GM12878 (cell line): ENCODE measurements around the gene WDR64. TPM values are rescaled to one million over a fixed set of nuclear protein-coding genes. Genes with fewer than 3 reads are reported as not detected.

Experiments used
- ATAC-seq: fragments of 200-7000 bp; cut with Tn5 transposase; 3 replicates; pipeline ENCODE4 v1.9.1; 2020; ENCODE audit warnings: mild to moderate bottlenecking, moderate library complexity
- BruUV-seq: library from RNA; stranded (reverse); fragments of 400-500 nt; replicated peaks from 2 replicates; lab custom pipeline; 2021; lab: Mats Ljungman, UMichigan
- CTCF ChIA-PET: fragments of 300-600 bp; sonication (Branson Sonifier 250); formaldehyde crosslinking; extraction: SDS; loops from one replicate; lab custom pipeline; 2021; ENCODE audit warnings: inconsistent platforms; lab: Yijun Ruan, JAX
- POLR2A ChIA-PET: fragments of 350-600 bp; formaldehyde crosslinking; extraction: SDS; loops from one replicate; lab custom pipeline; 2021; ENCODE audit warnings: inconsistent platforms; lab: Charles Lee
- RAD21 ChIA-PET: fragments of 300-600 bp; sonication (Branson Sonifier 250); formaldehyde crosslinking; loops from one replicate; lab custom pipeline; 2023; ENCODE audit warnings: antibody characterized with exemption; ENCODE audit not compliant: unreplicated experiment; lab: Charles Lee
- SMC1A ChIA-PET: fragments of 300-600 bp; sonication (Branson Sonifier 250); formaldehyde crosslinking; loops from one replicate; lab custom pipeline; 2023; ENCODE audit not compliant: unreplicated experiment, uncharacterized antibody; lab: Charles Lee
- DNase-seq: peaks from one replicate; pipeline ENCODE4 v3.0.0-alpha.2; 2011; ENCODE audit warnings: low read depth, low spot score
- FAIRE-seq: peaks from 3 replicates; lab custom pipeline; 2011; peaks lifted over from hg19 to GRCh38; lab: Jason Lieb, UNC
- H2AFZ ChIP-seq: 2 replicates; pipeline ENCODE4 v1.6.0; 2011; ENCODE audit warnings: low read depth, low read length, control low read depth; ENCODE audit not compliant: control insufficient read depth
- H3K27ac ChIP-seq: 2 replicates; pipeline ENCODE4 v1.5.1; 2011; ENCODE audit warnings: control low read depth; ENCODE audit not compliant: control insufficient read depth, insufficient read depth
- H3K27me3 ChIP-seq, 2 experiments: replicated peaks in 1 of 2; 2 replicates each; pipeline versions ENCODE4 v1.6.0 to v1.6.1; 2011; ENCODE audit warnings: low read length in 1 of 2; ENCODE audit not compliant: control insufficient read depth in 2 of 2, insufficient read depth in 2 of 2
- H3K36me3 ChIP-seq, 2 experiments: 2 replicates each; pipeline ENCODE4 v1.5.1; 2011; ENCODE audit warnings: low read length in 1 of 2; ENCODE audit not compliant: control insufficient read depth in 2 of 2, insufficient read depth in 2 of 2
- H3K4me1 ChIP-seq: 2 replicates; pipeline ENCODE4 v1.6.1; 2011; ENCODE audit warnings: mild to moderate bottlenecking, low read length, moderate library complexity, mixed read lengths; ENCODE audit not compliant: control insufficient read depth, insufficient read depth
- H3K4me2 ChIP-seq: 2 replicates; pipeline ENCODE4 v1.6.0; 2011; ENCODE audit warnings: control low read depth; ENCODE audit not compliant: control insufficient read depth, insufficient read depth
- H3K4me3 ChIP-seq: fragments of 200-600 bp; sonication (generic); 2 replicates; pipeline ENCODE4 v1.5.1; 2016
- H3K79me2 ChIP-seq: 2 replicates; pipeline ENCODE4 v1.6.0; 2011; ENCODE audit warnings: low read length; ENCODE audit not compliant: control insufficient read depth, insufficient read depth
- H3K9ac ChIP-seq: 2 replicates; pipeline ENCODE4 v1.8.0; 2011; ENCODE audit warnings: low read length, control low read depth, mixed read lengths; ENCODE audit not compliant: control insufficient read depth, insufficient read depth
- H3K9me3 ChIP-seq: replicated peaks from 3 replicates; pipeline ENCODE4 v1.5.1; 2011; ENCODE audit warnings: mild to moderate bottlenecking, low read length; ENCODE audit not compliant: control insufficient read depth, insufficient read depth
- H4K20me1 ChIP-seq: 2 replicates; pipeline ENCODE4 v1.6.0; 2011; ENCODE audit not compliant: control insufficient read depth, insufficient read depth
- CBX3 ChIP-seq: fragments of 200-600 bp; sonication (generic); IDR thresholded peaks from 2 replicates; pipeline ENCODE4 v1.6.1; 2016; ENCODE audit warnings: low read depth, borderline replicate concordance
- EP300 ChIP-seq, 2 experiments: fragments of 150-350 bp in 1 of 2; IDR thresholded peaks; 2 replicates each; pipeline ENCODE4 v1.6.1; 2011 to 2012; ENCODE audit warnings: low read depth in 2 of 2, low read length in 2 of 2, borderline replicate concordance in 1 of 2, improper control_type of control experiment in 1 of 2, inconsistent platforms in 1 of 2; ENCODE audit not compliant: control insufficient read depth in 1 of 2
- FOXM1 ChIP-seq: IDR thresholded peaks from 2 replicates; pipeline ENCODE4 v1.6.1; 2012; ENCODE audit warnings: low read depth, mild to moderate bottlenecking, inconsistent platforms, low read length, moderate library complexity
- IKZF2 ChIP-seq, 2 experiments: fragments of 450-650 bp; IDR thresholded peaks; 2 replicates each; pipeline ENCODE4 v1.6.1; 2017; ENCODE audit warnings: mild to moderate bottlenecking in 2 of 2, moderate library complexity in 2 of 2
- NRF1 ChIP-seq: conservative IDR thresholded peaks from 2 replicates; pipeline ENCODE4 v1.6.1; 2011; ENCODE audit warnings: mild to moderate bottlenecking, low read depth, low read length, improper control_type of control experiment
- SP1 ChIP-seq: IDR thresholded peaks from one replicate; pipeline ENCODE4 v1.6.1; 2011; ENCODE audit warnings: low read depth, low read length
- SUPT20H ChIP-seq: IDR thresholded peaks from 2 replicates; pipeline ENCODE4 v1.6.1; 2011; ENCODE audit warnings: low read depth, mild to moderate bottlenecking, low read length, moderate library complexity, borderline replicate concordance; ENCODE audit not compliant: control insufficient read depth
- TCF12 ChIP-seq: IDR thresholded peaks from 2 replicates; pipeline ENCODE4 v1.6.1; 2011; ENCODE audit warnings: low read depth, mild to moderate bottlenecking, low read length
- WRNIP1 ChIP-seq: IDR thresholded peaks from 2 replicates; pipeline ENCODE4 v1.6.1; 2011; ENCODE audit warnings: low read depth, low read length, improper control_type of control experiment, borderline replicate concordance
- ZBED1 ChIP-seq: IDR thresholded peaks from 2 replicates; pipeline ENCODE4 v1.6.1; 2016; ENCODE audit warnings: borderline replicate concordance
- ZNF217 ChIP-seq: fragments of 450-650 bp; IDR thresholded peaks from 2 replicates; pipeline ENCODE4 v1.6.1; 2017; ENCODE audit warnings: antibody characterized with exemption, mild to moderate bottlenecking
- WGBS: methylation state at CpG from one replicate; pipeline ENCODE4 v1.1.6; 2016; ENCODE audit warnings: low lambda C conversion rate; ENCODE audit not compliant: insufficient replicate concordance, insufficient coverage; ENCODE audit errors: missing lambda C conversion rate; 5-methylcytosine and 5-hydroxymethylcytosine counted together
- in situ Hi-C: fragments of 300-500 bp; cut with MboI; formaldehyde crosslinking; loops from 9 replicates; pipeline ENCODE4 v1.14.3; 2018; ENCODE audit warnings: mixed read lengths
- intact Hi-C: fragments of 100-400 bp; cut with micrococcal nuclease; formaldehyde crosslinking; loops from one replicate; pipeline ENCODE4 v1.14.2; 2022; ENCODE audit not compliant: unreplicated experiment
- polyA plus RNA-seq, 11 experiments: library from polyadenylated mRNA; depleted of rRNA in 4 of 11; unstranded in 6 of 11; stranded (reverse) in 5 of 11; fragments of >200 nt; fragmentation: Nextera tagmentation in 4 of 11; fragmentation: Illumina TruSeq in 1 of 11; extraction: Ambion mirVana in 4 of 11; extraction: Trizol in 1 of 11; gene quantifications; 1 replicate in 1 of 11; 2 replicates in 10 of 11; pipeline versions ENCODE4 v1.2.1 to v1.2.3, GENCODE V29; 2011 to 2016; ENCODE audit warnings: inconsistent platforms in 2 of 11, missing spikeins in 2 of 11, low read depth in 1 of 11
- total RNA-seq, 4 experiments: library from RNA; depleted of rRNA in 3 of 4; stranded (reverse); fragments of >200 nt in 3 of 4; fragmentation: Illumina TruSeq in 1 of 4; extraction: Trizol in 1 of 4; gene quantifications; 2 replicates each; pipeline versions ENCODE4 v1.2.1 to v1.2.3, GENCODE V29; 2013 to 2021
- TF ChIP-seq, protein P1 (sequence below): IDR thresholded peaks from 2 replicates; pipeline ENCODE4 v1.6.1; 2011; ENCODE audit warnings: low read depth, mild to moderate bottlenecking, low read length, moderate library complexity, borderline replicate concordance; ENCODE audit errors: extremely low read depth
- TF ChIP-seq, protein P2 (sequence below): fragments of 150-350 bp; IDR thresholded peaks from 2 replicates; pipeline ENCODE4 v1.6.1; 2014; ENCODE audit warnings: mild to moderate bottlenecking, low read depth, low read length
- TF ChIP-seq, protein P3 (sequence below): fragments of 450-650 bp; IDR thresholded peaks from 2 replicates; pipeline ENCODE4 v1.6.1; 2016; ENCODE audit warnings: mild to moderate bottlenecking

Gene WDR64
- total and polyA plus RNA-seq, 10 of the 15 experiments (the other 5 are each of a cell fraction or from before 2014, with no cell fraction given) = 0.01 TPM; not detected in 9

GRCh38 chr1:241672301-241672700 is 20.2 kb downstream of the WDR64 start:
- no peak overlapping the region for H3K9ac ChIP-seq
- no TSS peak for BruUV-seq
- H2AFZ ChIP-seq = no peak overlapping the region
- no peak overlapping the region for H3K4me3 ChIP-seq
- H3K79me2 ChIP-seq = no peaks in the 10 kb centered on the region
- ChIA-PET CTCF (no interaction called here), POLR2A (no interaction called here), RAD21 (no interaction called here), SMC1A (no interaction called here)
- H3K36me3 ChIP-seq = no peaks in the 10 kb centered on the region
- no peak overlapping the region for H3K4me2 ChIP-seq
- in situ Hi-C loops = no loop called here
- H3K9me3 ChIP-seq = no peaks in the 10 kb centered on the region
- DNase-seq (no peak), FAIRE-seq (no peak), ATAC-seq (no peak)
- peaks cover under 1% of the 10 kb centered on the region; the same call in 1 of the 2 replicates for H3K4me1 ChIP-seq
- WGBS = 0% methylated on average over 1 of the region's 1 CpG
- no peak overlapping the region for H3K27ac ChIP-seq
- TF ChIP-seq CBX3 (no peak), ZNF217 (no peak), SUPT20H (no peak), SP1 (no peak), EP300 (IDR thresholded peaks at IDR 0.05; ENCODE audit: borderline replicate concordance in 1 of 2, control insufficient read depth in 1 of 2, low read depth in 2 of 2, low read length in 2 of 2) (no peak), NRF1 (no peak), FOXM1 (no peak), WRNIP1 (no peak), TCF12 (no peak), ZBED1 (no peak), IKZF2 (IDR thresholded peaks at IDR 0.05) (no peak)
- TF ChIP-seq, protein P1, sequence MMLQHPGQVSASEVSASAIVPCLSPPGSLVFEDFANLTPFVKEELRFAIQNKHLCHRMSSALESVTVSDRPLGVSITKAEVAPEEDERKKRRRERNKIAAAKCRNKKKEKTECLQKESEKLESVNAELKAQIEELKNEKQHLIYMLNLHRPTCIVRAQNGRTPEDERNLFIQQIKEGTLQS = no peak
- TF ChIP-seq, protein P2, sequence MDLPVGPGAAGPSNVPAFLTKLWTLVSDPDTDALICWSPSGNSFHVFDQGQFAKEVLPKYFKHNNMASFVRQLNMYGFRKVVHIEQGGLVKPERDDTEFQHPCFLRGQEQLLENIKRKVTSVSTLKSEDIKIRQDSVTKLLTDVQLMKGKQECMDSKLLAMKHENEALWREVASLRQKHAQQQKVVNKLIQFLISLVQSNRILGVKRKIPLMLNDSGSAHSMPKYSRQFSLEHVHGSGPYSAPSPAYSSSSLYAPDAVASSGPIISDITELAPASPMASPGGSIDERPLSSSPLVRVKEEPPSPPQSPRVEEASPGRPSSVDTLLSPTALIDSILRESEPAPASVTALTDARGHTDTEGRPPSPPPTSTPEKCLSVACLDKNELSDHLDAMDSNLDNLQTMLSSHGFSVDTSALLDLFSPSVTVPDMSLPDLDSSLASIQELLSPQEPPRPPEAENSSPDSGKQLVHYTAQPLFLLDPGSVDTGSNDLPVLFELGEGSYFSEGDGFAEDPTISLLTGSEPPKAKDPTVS = no peak
- TF ChIP-seq, protein P3, sequence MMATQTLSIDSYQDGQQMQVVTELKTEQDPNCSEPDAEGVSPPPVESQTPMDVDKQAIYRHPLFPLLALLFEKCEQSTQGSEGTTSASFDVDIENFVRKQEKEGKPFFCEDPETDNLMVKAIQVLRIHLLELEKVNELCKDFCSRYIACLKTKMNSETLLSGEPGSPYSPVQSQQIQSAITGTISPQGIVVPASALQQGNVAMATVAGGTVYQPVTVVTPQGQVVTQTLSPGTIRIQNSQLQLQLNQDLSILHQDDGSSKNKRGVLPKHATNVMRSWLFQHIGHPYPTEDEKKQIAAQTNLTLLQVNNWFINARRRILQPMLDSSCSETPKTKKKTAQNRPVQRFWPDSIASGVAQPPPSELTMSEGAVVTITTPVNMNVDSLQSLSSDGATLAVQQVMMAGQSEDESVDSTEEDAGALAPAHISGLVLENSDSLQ = no peak
- intact Hi-C loops = no loop called here
- no peaks in the 10 kb centered on the region for H4K20me1 ChIP-seq
- no peaks in the 10 kb centered on the region for H3K27me3 ChIP-seq
